Left kidney (tissue), 2 donors: ENCODE data around the gene USP40. TPM values are rescaled to one million over a fixed set of nuclear protein-coding genes. Genes with fewer than 3 reads are reported as not detected.

ENCODE experiments used
- DNase-seq: peaks from one replicate; pipeline ENCODE4 v3.0.0-alpha.2; 2013
- polyA plus RNA-seq: library from polyadenylated mRNA; unstranded; fragments of 120-200 nt; gene quantifications from one replicate; pipeline ENCODE4 v1.2.1, GENCODE V29; 2013; ENCODE audit not compliant: insufficient read length

USP40 gene
- polyA plus RNA-seq, 1 donor = 79.2 TPM

- DNase-seq = no peak
These were observed 122.1 kb downstream of the USP40 start for GRCh38 chr2:233444501-233444900.

- DNase-seq = peak; percentile 68
These were observed 122.9 kb downstream of the USP40 start for GRCh38 chr2:233443511-233444183.

DNA sequence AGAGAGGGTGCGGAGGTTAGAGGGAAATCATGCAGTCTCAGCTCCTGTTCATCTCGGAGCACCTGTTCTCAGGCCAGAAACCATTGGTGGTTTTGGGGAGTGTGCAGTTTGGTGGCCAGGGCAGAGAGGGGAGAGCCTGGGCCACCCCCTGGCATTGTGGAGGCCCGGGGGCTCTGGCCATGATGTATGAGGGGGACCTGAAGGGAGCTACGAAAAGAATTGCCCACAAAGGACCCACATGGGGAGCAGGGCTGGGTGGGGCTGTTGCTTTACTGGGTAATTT is 124.6 kb downstream of the USP40 start:
- DNase-seq = no peak

DNA sequence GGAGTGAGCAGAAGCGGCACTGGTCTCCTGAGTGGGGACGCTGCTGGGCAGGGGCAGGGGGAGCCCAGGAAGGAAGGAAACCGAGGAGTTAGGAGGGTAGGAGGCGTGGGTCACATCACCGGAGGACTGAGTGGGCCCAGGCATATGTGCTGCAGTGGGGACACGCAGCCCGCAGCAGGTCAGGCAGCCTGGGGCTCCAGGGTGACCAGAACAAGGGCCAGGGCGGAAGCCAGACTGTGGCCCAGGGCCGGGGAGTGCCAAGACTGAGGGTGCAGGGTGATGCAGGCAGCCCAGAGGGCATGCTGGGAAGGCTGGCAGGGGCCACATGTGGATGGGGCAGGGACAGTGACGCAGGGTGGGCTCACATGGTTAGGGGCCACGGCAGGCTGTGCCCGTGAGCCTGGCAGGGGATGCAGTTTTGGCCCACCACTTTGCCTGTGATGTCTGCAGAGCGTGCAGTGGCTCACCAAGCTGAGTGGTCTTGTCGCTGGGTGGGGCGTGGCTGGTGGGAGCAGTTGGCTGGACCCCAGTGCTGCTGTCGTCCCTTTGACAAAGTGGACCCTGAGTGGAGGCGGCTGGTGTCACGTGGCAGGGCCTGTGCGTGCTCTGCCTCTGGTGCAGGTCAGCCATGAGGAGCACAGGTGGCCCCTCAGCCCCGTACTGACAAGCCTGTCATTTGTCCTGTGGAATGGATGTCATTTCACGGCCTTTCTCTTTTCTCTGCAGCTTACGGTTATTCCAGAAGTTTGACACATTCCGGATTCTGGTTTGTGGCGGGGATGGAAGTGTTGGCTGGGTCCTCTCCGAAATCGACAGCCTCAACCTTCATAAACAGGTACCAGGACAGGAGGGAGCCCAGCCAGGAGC is 125.2 kb downstream of the USP40 start:
- DNase-seq = no peak

DNA sequence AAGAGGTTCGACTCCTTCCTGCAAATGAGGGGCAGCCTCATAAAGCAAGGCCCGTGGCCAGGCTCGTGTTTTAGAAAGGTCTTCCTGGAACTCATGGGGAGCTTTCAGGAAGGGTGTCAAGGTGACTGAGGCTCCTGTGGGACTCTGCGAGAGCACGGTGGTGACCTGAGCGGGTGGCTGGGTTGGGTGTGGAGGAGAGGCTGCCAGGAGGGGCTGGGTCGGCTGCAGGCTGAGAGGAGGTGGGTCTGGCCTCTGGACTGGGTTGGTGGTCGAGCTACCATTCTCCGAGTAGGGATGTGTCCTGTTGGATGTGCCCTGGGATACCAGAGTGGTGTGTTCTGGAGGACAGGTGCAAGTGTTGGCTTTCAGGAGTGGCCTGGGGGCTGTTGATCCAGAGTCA is 125.9 kb downstream of the USP40 start:
- no peak for DNase-seq

DNA sequence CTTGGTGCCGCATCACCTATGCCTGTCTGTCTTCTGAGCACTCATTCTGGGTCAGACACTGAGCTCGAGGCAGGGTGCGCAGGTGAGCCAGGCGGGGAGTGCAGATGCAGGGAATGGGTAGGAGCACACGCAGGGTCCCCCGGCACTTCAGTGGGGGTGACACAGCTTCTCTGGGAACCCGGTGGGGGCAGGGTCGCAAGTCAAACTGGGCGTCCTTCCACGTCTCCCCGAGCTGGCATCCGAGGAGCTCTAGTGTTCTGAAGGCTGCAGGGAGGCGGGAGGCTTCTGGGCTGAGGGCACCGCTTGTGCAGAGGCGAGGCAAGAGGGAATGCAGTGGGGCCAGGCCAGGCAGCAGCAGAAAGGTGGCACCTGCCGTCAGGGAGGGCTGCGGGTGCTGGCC is 126.3 kb downstream of the USP40 start:
- DNase-seq = no peak

GRCh38 chr2:233439191-233439590 is 127.4 kb downstream of the USP40 start:
- DNase-seq = no peak

GRCh38 chr2:233438573-233439147 is 127.9 kb downstream of the USP40 start:
- DNase-seq = no peak

GRCh38 chr2:233437439-233437955 is 129.1 kb downstream of the USP40 start:
- no peak for DNase-seq

DNA sequence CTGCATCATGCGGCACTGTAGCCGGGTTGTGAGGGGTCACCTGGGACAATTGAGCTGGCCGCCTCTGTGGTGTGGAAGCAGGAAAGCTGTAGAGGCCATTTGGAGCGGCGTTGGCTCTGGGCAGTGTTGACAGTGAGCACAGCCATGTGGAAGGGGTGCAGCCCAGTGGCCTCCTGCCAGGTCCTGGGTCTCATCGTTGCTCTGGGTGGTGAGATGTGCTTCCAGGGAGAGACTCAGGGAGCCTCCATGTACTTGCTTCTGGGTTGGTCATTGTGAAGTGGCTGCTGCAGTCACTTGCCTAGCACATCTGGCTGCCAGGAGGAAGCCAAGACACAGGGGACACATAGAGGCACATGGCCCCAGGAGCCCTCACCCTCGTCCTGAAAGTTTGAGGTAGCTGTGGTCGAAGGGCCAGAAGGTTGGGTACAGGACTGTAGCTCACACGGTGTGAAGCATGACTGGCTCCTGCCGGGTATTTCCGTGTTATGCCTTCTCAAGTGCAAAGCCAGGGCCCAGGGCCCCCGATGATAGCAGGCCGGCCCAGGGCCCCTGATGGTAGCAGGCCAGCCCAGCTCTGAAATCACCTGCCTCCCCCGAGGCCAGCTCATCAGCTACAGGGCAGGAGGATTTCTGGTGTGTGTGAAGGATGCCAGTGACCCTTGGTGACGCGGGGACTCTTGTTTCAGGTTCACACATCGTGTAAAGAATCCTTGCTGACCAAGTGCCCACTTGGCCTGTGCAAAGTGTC is 129.7 kb downstream of the USP40 start:
- no peak for DNase-seq

DNA sequence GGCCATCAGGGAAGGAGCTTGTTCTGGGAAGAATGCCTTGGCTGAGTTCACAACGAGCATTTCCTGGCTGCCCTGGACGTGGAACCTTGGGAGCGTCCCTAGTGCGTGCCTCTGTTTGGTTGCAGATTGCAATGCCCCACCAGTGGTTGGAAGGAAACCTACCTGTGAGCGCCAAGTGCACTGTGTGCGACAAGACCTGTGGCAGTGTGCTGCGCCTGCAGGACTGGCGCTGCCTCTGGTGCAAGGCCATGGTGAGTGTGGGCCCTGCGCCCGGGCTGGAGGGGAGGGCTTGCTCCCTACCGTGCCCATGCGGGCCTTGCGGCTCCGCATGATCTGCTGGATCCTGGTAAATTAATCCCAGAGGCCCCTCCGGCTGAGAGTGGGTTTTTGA is 130.4 kb downstream of the USP40 start:
- no peak for DNase-seq

DNA sequence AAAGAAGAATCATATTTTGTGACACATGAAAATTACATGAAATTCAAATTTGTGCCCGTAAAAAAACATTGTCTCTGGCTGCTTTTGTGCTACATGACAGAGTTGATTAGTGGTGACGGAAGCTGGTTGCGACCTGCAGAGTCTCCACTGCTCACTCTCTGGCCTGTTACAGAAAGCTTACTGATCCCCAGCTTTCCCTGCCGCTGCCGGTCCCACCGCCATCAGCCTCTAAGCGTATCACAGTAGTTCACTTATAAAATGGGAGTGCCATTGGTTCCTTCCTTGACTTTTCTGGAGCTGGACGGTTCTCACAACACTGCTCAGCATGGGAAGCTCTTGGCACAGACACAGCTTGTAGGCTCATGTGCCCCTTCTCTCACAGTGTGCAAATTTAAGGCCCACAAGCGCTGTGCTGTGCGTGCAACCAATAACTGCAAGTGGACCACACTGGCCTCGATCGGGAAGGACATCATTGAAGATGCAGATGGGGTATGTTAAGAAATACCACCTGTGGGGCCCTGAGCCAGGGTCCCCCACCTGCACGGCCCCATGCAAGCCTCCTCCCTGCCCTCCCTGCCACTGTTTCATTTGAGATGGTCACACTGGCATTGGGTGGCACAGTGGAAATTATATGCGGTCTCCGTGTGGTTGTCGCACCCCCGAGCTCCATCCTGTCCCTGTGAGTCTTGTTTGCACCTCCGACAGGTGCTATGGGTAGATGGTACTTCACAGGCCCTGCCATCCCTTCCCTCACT is 131.0 kb downstream of the USP40 start:
- DNase-seq = no peak

DNA sequence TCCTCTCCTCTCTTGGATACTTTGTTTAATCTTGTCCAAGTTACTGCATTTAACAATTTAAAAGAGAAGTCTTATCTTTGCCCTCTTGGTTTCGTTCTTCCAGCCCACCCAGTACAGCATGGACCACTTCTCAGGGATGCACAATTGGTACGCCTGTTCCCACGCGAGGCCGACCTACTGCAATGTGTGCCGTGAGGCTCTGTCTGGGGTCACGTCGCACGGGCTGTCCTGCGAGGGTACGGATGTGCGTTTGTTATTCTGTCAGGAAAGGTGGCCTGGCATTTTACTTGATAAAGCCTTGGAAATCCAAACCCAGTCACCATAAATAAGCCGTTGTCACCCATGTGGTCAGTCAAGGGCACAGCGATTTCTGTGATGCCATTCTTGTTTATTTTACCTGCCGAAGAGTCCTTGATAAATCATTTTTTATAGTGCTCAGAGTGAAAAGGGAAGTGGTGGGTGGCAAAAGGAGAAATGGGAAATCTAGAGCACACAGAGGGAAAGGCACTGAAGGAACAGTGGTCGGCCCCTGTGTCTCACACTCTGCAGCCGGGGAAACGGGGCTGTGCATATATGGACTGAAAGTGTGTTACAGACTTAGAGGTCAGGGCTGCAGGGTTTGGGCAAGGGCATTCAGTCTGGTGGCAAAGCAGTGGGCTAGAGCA is 131.8 kb downstream of the USP40 start:
- no peak for DNase-seq

- DNase-seq = no peak
These were observed 132.8 kb downstream of the USP40 start for GRCh38 chr2:233433794-233434193.

DNA sequence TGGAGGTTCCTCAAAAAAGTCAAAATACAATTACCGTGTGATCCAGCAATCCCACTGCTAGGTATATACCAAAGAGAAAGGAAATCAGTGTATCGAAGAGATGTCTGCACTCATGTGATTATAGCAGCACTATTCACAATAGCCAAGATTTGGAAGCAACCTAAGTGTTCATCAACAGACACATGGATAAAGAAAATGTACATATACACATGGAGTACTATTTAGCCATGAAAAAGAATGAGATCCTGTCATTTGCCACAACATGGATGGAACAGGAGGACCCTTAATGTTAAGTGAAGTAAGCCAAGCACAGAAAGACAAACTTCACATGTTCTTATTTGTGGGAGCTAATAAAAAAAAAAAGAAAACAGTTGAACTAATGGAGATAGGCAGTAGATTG is 133.6 kb downstream of the USP40 start:
- DNase-seq = no peak

DNA sequence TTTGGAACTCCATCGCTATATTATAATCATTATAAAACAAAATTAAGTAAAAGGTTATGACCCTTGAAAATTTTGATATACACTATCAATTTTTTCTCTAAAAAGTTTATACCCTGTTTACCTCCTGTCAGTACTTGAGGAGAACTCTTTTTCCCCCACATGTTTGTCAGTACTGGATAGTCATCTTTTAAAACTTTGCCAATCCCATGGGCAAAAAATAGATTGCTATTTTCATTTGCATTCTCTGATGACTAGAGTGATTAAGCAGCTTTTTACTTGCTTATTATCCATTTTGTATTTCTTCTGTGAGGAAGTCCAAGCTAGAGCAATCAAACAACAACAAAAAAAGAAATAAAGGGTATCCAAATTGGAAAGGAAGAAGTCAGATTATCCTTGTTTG is 135.9 kb downstream of the USP40 start:
- DNase-seq = no peak

GRCh38 chr2:233430081-233430480 is 136.5 kb downstream of the USP40 start:
- no peak for DNase-seq

DNA sequence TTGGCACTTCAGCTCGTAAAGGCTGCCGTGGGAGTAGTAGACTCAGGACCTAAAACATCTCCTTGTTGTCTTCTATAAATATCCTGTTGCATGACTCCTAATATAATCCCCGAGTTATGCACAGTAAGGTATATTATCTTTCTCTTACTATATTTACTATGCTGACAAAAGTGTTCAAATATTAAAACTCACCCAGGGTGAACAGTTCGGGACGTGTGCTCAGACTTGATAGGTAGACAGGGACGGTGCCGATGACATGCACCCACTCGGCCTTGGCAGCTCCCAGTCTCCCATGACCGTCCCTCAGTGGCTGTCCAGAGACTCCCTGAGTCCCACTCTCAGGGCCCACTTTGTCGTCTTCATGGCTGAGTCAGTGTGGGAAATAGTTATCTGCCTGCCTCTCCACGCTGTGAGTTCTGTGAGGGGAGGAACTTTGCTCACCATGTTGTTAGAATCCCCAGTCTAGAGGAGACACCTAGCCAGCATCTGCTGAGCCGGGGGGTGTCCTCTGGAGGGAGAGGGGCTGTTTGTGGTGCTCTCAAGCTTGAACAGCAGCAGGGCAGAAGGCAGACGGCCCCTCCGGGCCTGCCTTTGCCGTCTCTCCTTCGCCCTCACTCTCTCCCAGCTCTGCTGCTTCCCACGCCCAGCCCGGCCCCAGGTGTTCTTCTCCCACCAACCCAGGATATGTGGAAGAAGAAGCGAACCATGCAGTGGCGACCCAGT is 137.2 kb downstream of the USP40 start:
- DNase-seq = no peak

DNA sequence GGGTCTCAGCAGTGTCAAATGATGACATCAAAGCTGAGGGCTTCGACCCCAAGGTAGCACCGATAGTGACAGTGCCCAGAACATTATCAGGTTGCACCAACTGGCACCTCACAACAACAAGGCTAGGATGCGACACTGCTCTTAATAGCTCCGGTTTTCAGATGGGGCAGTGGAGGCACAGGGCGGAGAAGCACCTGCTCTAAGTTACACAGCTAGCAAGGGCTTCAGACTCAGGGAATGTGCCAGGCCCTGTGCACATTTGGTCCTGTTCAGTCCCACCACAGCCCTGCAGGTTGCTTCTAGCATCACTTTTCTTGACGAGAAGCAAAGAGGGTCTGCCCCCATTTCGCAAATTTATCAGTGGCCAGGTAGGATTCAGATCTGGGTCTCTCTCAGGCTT is 138.1 kb downstream of the USP40 start:
- DNase-seq = no peak

DNA sequence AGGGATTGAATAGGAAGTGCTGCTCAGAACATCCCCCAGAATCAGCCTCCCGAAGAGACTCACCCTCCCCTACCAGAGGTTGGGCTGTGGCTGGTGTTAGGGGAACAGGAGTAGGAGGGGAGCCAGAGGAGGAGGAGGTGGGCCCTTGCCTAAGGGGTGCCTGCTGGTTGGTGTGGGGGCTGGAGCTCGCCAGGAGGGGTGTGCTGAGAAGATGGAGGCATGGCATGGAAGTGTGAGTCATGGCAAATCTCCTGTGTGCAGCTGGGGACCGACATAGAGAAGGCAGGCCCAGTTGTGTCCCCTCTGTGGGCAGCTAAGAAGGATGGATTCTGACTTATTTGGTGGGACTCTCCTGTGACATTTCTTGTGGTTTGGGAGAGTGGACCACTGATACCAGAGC is 138.6 kb downstream of the USP40 start:
- DNase-seq = no peak
